SK-N-SH (cell line): ENCODE results near the gene CLEC1B. TPM values are rescaled to one million over a fixed set of nuclear protein-coding genes. Genes with fewer than 3 reads are reported as not detected.
"Not testable (repeated sequence)": the region's sequence is repeated elsewhere in the genome, so short reads cannot be mapped to it uniquely, and the experiment has no call there.

Source experiments
- CTCF ChIA-PET: fragments of 300-600, 350-600 bp; formaldehyde crosslinking; extraction: SDS; loops from one replicate; lab custom pipeline; 2021; lab: Yijun Ruan, JAX
- POLR2A ChIA-PET: fragments of 350-600 bp; sonication (Branson Sonifier 250); formaldehyde crosslinking; extraction: SDS; loops from one replicate; lab custom pipeline; 2020; ENCODE audit warnings: antibody characterized with exemption, inconsistent platforms; lab: Yijun Ruan, JAX
- DNase-seq: peaks from one replicate; pipeline ENCODE4 v3.0.0; 2012
- H2AFZ ChIP-seq: fragments of 200-600 bp; sonication (generic); 2 replicates; pipeline ENCODE4 v1.8.1; 2016; ENCODE audit warnings: antibody characterized with exemption, mild to moderate bottlenecking, low read depth
- H3F3A ChIP-seq: fragments of 200-600 bp; sonication (generic); replicated peaks from 2 replicates; pipeline ENCODE3; 2016; ENCODE audit warnings: antibody characterized with exemption, mild to moderate bottlenecking; ENCODE audit not compliant: insufficient read depth
- H3K27ac ChIP-seq, 2 experiments: fragments of 200-500 bp in 1 of 2; fragments of 200-600 bp in 1 of 2; sonication (Bioruptor generic) in 1 of 2; sonication (generic), shearing (Covaris generic) in 1 of 2; 2 replicates each; pipeline versions ENCODE4 v1.5.1 to v1.6.1; 2014 to 2016; ENCODE audit warnings: low read depth in 2 of 2, inconsistent platforms in 1 of 2, low read length in 1 of 2, mild to moderate bottlenecking in 1 of 2, mixed read lengths in 1 of 2
- H3K27me3 ChIP-seq: fragments of 200-600 bp; sonication (generic), shearing (Covaris generic); 2 replicates; pipeline ENCODE4 v1.6.1; 2016; ENCODE audit warnings: mixed run types; ENCODE audit not compliant: insufficient read depth
- H3K36me3 ChIP-seq, 2 experiments: fragments of 200-500 bp in 1 of 2; fragments of 200-600 bp in 1 of 2; sonication (Bioruptor generic) in 1 of 2; sonication (generic) in 1 of 2; replicated peaks in 1 of 2; 2 replicates each; pipeline versions ENCODE3 to v1.5.1; 2014 to 2016; ENCODE audit warnings: low read length in 1 of 2, mild to moderate bottlenecking in 1 of 2; ENCODE audit not compliant: insufficient read depth in 2 of 2, control insufficient read depth in 1 of 2
- H3K4me1 ChIP-seq, 2 experiments: fragments of 200-500 bp in 1 of 2; fragments of 200-600 bp in 1 of 2; sonication (Bioruptor generic) in 1 of 2; sonication (generic), shearing (Covaris generic) in 1 of 2; 2 replicates each; pipeline versions ENCODE4 v1.5.1 to v1.6.1; 2014 to 2016; ENCODE audit warnings: low read depth in 1 of 2, low read length in 1 of 2, mixed run types in 1 of 2; ENCODE audit not compliant: insufficient read depth in 2 of 2, control insufficient read depth in 1 of 2
- H3K4me2 ChIP-seq: fragments of 200-600 bp; sonication (generic), shearing (Covaris generic); 2 replicates; pipeline ENCODE4 v1.6.1; 2017; ENCODE audit warnings: mixed run types
- H3K4me3 ChIP-seq, 2 experiments: fragments of 200-500 bp in 1 of 2; fragments of 200-600 bp in 1 of 2; sonication (Bioruptor generic) in 1 of 2; sonication (generic), shearing (Covaris generic) in 1 of 2; 2 replicates each; pipeline versions ENCODE4 v1.5.1 to v1.8.1; 2014 to 2016; ENCODE audit warnings: low read depth in 2 of 2, inconsistent platforms in 1 of 2, low read length in 1 of 2, mild to moderate bottlenecking in 1 of 2, mixed read lengths in 1 of 2, moderate library complexity in 1 of 2
- H3K79me2 ChIP-seq: fragments of 200-600 bp; sonication (generic); 2 replicates; pipeline ENCODE4 v1.8.1; 2017; ENCODE audit warnings: mild to moderate bottlenecking; ENCODE audit not compliant: insufficient read depth
- H3K9ac ChIP-seq: fragments of 200-600 bp; sonication (generic); 2 replicates; pipeline ENCODE4 v1.6.1; 2017; ENCODE audit warnings: mixed run types
- H3K9me2 ChIP-seq: fragments of 200-600 bp; sonication (generic); 2 replicates; pipeline ENCODE4 v1.6.1; 2017; ENCODE audit warnings: mixed run types
- H3K9me3 ChIP-seq: fragments of 200-600 bp; sonication (generic); 2 replicates; pipeline ENCODE4 v1.6.1; 2017; ENCODE audit warnings: mixed run types, mild to moderate bottlenecking, moderate library complexity
- H4K20me1 ChIP-seq: fragments of 200-600 bp; sonication (generic); 2 replicates; pipeline ENCODE4 v1.6.1; 2017; ENCODE audit warnings: mild to moderate bottlenecking, mixed run types; ENCODE audit not compliant: insufficient read depth
- EZH2phosphoT487 ChIP-seq: fragments of 200-600 bp; sonication (generic); IDR thresholded peaks from 2 replicates; pipeline ENCODE4 v1.6.1; 2017; ENCODE audit warnings: low read depth, mixed run types, mild to moderate bottlenecking, antibody characterized with exemption, moderate library complexity, borderline replicate concordance
- GABPA ChIP-seq: IDR thresholded peaks from 2 replicates; pipeline ENCODE4 v1.4.0; 2012; ENCODE audit warnings: low read depth, mild to moderate bottlenecking
- GATA2 ChIP-seq: sonication (generic); formaldehyde crosslinking; IDR thresholded peaks from 2 replicates; pipeline ENCODE4 v1.5.0; 2020; ENCODE audit warnings: mild to moderate bottlenecking, missing genetic modification reagents
- JUND ChIP-seq: IDR thresholded peaks from 2 replicates; pipeline ENCODE4 v1.4.0; 2012
- MEF2A ChIP-seq: IDR thresholded peaks from 2 replicates; pipeline ENCODE4 v1.4.0; 2012; ENCODE audit warnings: low read depth, borderline replicate concordance
- MXI1 ChIP-seq: IDR thresholded peaks from 2 replicates; pipeline ENCODE4 v1.6.1; 2012; ENCODE audit warnings: mild to moderate bottlenecking, low read depth, low read length, improper control_type of control experiment
- NFIC ChIP-seq: IDR thresholded peaks from 2 replicates; pipeline ENCODE4 v1.4.0; 2012; ENCODE audit warnings: borderline replicate concordance
- NRF1 ChIP-seq: IDR thresholded peaks from 2 replicates; pipeline ENCODE4 v1.6.1; 2012; ENCODE audit warnings: low read depth, mild to moderate bottlenecking, low read length
- POLR2AphosphoS5 ChIP-seq: IDR thresholded peaks from 2 replicates; pipeline ENCODE4 v1.6.1; 2012; ENCODE audit warnings: low read depth, low read length
- RAD21 ChIP-seq: IDR thresholded peaks from 2 replicates; pipeline ENCODE4 v1.6.1; 2012; ENCODE audit warnings: mild to moderate bottlenecking, low read length
- RXRA ChIP-seq: IDR thresholded peaks from 2 replicates; pipeline ENCODE4 v1.4.0; 2012; ENCODE audit warnings: low read depth, mild to moderate bottlenecking, borderline replicate concordance
- SIN3A ChIP-seq: IDR thresholded peaks from 2 replicates; pipeline ENCODE4 v1.6.1; 2012; ENCODE audit warnings: low read depth, mild to moderate bottlenecking, low read length, moderate library complexity, borderline replicate concordance
- TEAD4 ChIP-seq: IDR thresholded peaks from 2 replicates; pipeline ENCODE4 v1.4.0; 2012; ENCODE audit warnings: mild to moderate bottlenecking, borderline replicate concordance; ENCODE audit not compliant: insufficient read depth
- YY1 ChIP-seq: IDR thresholded peaks from 2 replicates; pipeline ENCODE4 v1.4.0; 2012; ENCODE audit warnings: low read depth, mild to moderate bottlenecking
- WGBS: methylation state at CpG from one replicate; pipeline ENCODE4 v1.1.6; 2017; ENCODE audit warnings: low lambda C conversion rate; 5-methylcytosine and 5-hydroxymethylcytosine counted together
- polyA plus RNA-seq, 3 experiments: library from polyadenylated mRNA; depleted of rRNA; stranded (reverse); fragments of >200 nt; gene quantifications; 2 replicates each; pipeline ENCODE4 v1.2.3, GENCODE V29; 2012
- TF ChIP-seq, protein P1 (sequence below): fragments of 150-350 bp; IDR thresholded peaks from 2 replicates; pipeline ENCODE4 v1.6.1; 2017; ENCODE audit warnings: antibody characterized with exemption, low read length, low read depth, borderline replicate concordance
- TF ChIP-seq, protein P2 (sequence below): IDR thresholded peaks from 2 replicates; pipeline ENCODE4 v1.4.0; 2012; ENCODE audit warnings: low read depth, borderline replicate concordance

Gene CLEC1B
- polyA plus RNA-seq, 1 of the 3 experiments (the other 2 are of a cell fraction) = not detected

GRCh38 chr12:10030446-10030845 lies 31.5 kb upstream of the CLEC1B start, which contains the start of gene CLEC9A:
CLEC9A (plus strand) TSS chr12:10030682; CDS start chr12:10052688, 22,006 bp downstream.
- Histone ChIP-seq H4K20me1 (no peaks in the 10 kb centered on the region), H3K4me2 (no peak within 1 kb of the TSS), H3K27me3 (no peaks in the 10 kb centered on the region), H3K36me3 (no peaks in the 10 kb centered on the region), H3K79me2 (no peaks in the 10 kb centered on the region), H3K9ac (no peak within 1 kb of the TSS), H3K4me3 (no peak within 1 kb of the TSS), H3K4me1 (no peaks in the 10 kb centered on the region), H3F3A (no peaks in the 10 kb centered on the region), H2AFZ (no peak within 1 kb of the TSS), H3K9me2 (no peaks in the 10 kb centered on the region), H3K9me3 (no peaks in the 10 kb centered on the region), H3K27ac (no peak within 1 kb of the TSS; a peak in 1 of 4 replicates)
- ChIA-PET POLR2A (no interaction called here), CTCF (interaction anchor here (1.3 kb wide), 1 partner anchor 110 kb away, joined by 3 read pairs; no protein-coding TSS in a partner anchor)
- WGBS = 21% methylated on average over 14 of the region's 14 CpGs
- TF ChIP-seq MEF2A (no peak), GABPA (0 out of 2 replicates have a peak, but pooled peaks have one; percentile 15)
- peak; percentile 6 for DNase-seq

DNA sequence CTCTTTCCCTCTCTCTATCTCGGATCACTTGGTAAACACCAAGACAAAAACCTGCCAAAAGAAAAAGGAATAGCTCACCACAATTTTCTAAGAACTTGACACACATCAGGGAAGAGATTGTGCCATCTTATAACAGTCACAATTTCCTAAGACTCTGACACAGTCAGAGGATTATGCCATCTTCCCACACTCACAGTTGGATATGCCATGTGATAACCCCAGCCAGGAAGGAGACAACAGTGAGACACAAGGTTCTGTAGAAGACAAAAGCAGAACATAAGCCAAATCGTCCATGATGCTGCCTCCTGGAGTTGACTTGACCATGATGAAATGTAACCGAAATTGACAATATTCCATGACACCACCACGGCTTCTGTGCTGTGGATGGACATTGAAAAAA lies 28.8 kb upstream of the CLEC1B start:
- H3K4me1 ChIP-seq = no peaks in the 10 kb centered on the region
- POLR2A ChIA-PET = no interaction called here
- no peaks in the 10 kb centered on the region for H4K20me1 ChIP-seq
- no peak overlapping the region for H3K4me2 ChIP-seq
- H3K27me3 ChIP-seq = no peaks in the 10 kb centered on the region
- CTCF ChIA-PET = no interaction called here
- H3K9me3 ChIP-seq = no peaks in the 10 kb centered on the region
- no peaks in the 10 kb centered on the region for H3K36me3 ChIP-seq
- no peaks in the 10 kb centered on the region for H3F3A ChIP-seq
- DNase-seq = no peak
- no peaks in the 10 kb centered on the region for H3K79me2 ChIP-seq
- WGBS = 17% methylated on average over 4 of the region's 4 CpGs
- TF ChIP-seq RXRA (no peak), TEAD4 (no peak), NFIC (no peak), MEF2A (no peak), RAD21 (no peak), POLR2AphosphoS5 (no peak), JUND (no peak), EZH2phosphoT487 (no peak), NRF1 (no peak), YY1 (no peak), MXI1 (no peak)
- TF ChIP-seq, protein P1, sequence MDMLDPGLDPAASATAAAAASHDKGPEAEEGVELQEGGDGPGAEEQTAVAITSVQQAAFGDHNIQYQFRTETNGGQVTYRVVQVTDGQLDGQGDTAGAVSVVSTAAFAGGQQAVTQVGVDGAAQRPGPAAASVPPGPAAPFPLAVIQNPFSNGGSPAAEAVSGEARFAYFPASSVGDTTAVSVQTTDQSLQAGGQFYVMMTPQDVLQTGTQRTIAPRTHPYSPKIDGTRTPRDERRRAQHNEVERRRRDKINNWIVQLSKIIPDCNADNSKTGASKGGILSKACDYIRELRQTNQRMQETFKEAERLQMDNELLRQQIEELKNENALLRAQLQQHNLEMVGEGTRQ = no peak
- H3K27ac ChIP-seq = no peak overlapping the region
- no peak overlapping the region for H2AFZ ChIP-seq
- no peak overlapping the region for H3K4me3 ChIP-seq
- no peaks in the 10 kb centered on the region for H3K9me2 ChIP-seq
- no peak overlapping the region for H3K9ac ChIP-seq

DNA sequence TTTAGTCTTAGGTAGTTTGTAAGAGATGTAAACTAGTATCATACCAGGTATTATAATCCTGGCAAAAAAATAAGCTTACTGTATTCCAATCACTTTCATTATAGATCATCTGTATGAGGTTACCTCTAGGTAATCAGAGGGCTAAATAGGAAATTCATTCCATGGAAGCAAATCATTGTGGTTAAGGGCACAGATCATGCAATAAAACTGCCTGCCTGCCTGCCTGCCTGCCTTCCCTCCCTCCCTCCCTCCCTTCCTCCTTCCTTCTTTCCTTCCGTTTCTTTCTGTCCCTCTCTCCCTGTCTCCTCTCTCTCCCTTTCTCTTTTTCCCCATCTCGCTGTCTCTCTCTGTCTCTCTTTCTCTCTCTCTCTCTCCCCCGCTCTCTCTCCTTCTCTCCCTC lies 28.4 kb upstream of the CLEC1B start:
- no peaks in the 10 kb centered on the region for H3K9me3 ChIP-seq
- 20% methylated on average over 3 of the region's 3 CpGs for WGBS
- ChIA-PET POLR2A (no interaction called here), CTCF (no interaction called here)
- H3K9me2 ChIP-seq = no peaks in the 10 kb centered on the region
- no peak for DNase-seq
- H3K27ac ChIP-seq = no peak overlapping the region
- no peaks in the 10 kb centered on the region for H3K4me1 ChIP-seq
- H3K27me3 ChIP-seq = no peaks in the 10 kb centered on the region
- H3K9ac ChIP-seq = no peak overlapping the region
- H4K20me1 ChIP-seq = no peaks in the 10 kb centered on the region
- no peak overlapping the region for H3K4me2 ChIP-seq
- no peak overlapping the region for H2AFZ ChIP-seq
- H3K79me2 ChIP-seq = no peaks in the 10 kb centered on the region
- no peak for TF ChIP-seq SIN3A
- TF ChIP-seq GATA2 = no peak
- TF ChIP-seq, protein P2, sequence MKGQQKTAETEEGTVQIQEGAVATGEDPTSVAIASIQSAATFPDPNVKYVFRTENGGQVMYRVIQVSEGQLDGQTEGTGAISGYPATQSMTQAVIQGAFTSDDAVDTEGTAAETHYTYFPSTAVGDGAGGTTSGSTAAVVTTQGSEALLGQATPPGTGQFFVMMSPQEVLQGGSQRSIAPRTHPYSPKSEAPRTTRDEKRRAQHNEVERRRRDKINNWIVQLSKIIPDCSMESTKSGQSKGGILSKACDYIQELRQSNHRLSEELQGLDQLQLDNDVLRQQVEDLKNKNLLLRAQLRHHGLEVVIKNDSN = no peak
- H3F3A ChIP-seq = no peaks in the 10 kb centered on the region
- H3K36me3 ChIP-seq = no peaks in the 10 kb centered on the region
- no peak overlapping the region for H3K4me3 ChIP-seq

GRCh38 chr12:10026666-10027065 lies 27.7 kb upstream of the CLEC1B start:
- CTCF ChIA-PET, H3K27ac ChIP-seq: not testable (repeated sequence)

More at GRCh38 chr12:10026666-10027065, 27.7 kb upstream of the CLEC1B start:
- H4K20me1 ChIP-seq, H3K9me3 ChIP-seq, H3K79me2 ChIP-seq, H3F3A ChIP-seq, H3K4me1 ChIP-seq, H3K36me3 ChIP-seq, H3K9me2 ChIP-seq, H3K9ac ChIP-seq, H2AFZ ChIP-seq, DNase-seq, POLR2A ChIA-PET, H3K4me3 ChIP-seq, H3K27me3 ChIP-seq, H3K4me2 ChIP-seq: not testable (repeated sequence)
- WGBS = 16% methylated on average over 4 of the region's 4 CpGs
